LNCAP (cell line): ENCODE data around the gene TRO.
A peak's percentile ranks its signal among the peaks of the same experiment; 100 is the strongest.

Experiments used
- CTCF ChIP-seq: fragments of 450-650 bp; IDR thresholded peaks from 2 replicates; pipeline ENCODE4 v1.5.1; 2017; ENCODE audit warnings: mild to moderate bottlenecking

TRO gene

GRCh38 chrX:54934890-54935289 lies 14.3 kb downstream of the TRO start:
- no peak for TF ChIP-seq CTCF

GRCh38 chrX:54935306-54935705 lies 14.7 kb downstream of the TRO start:
- no peak for TF ChIP-seq CTCF

- no peak for TF ChIP-seq CTCF
These were observed 16.8 kb downstream of the TRO start for GRCh38 chrX:54937416-54937815.

GRCh38 chrX:54944816-54945215 lies 24.2 kb downstream of the TRO start:
- no peak for TF ChIP-seq CTCF

GRCh38 chrX:54945224-54945623 lies 24.6 kb downstream of the TRO start:
- no peak for TF ChIP-seq CTCF

- TF ChIP-seq CTCF: peak; percentile 8; the same call in 1 of the 2 replicates
These were observed 30.2 kb downstream of the TRO start for GRCh38 chrX:54950730-54951375.

- TF ChIP-seq CTCF: no peak
These were observed 41.1 kb downstream of the TRO start for GRCh38 chrX:54961750-54962149.
